ENCODE measurements around the gene LNX2. TPM values are rescaled to one million over a fixed set of nuclear protein-coding genes. Genes with fewer than 3 reads are reported as not detected.
A peak's percentile ranks its signal among the peaks of the same experiment; 100 is the strongest.

The LNX2 gene
- total RNA-seq, 6 experiments from 2014 or later: 9.5 to 28.3 (median 19.6) TPM

DNA sequence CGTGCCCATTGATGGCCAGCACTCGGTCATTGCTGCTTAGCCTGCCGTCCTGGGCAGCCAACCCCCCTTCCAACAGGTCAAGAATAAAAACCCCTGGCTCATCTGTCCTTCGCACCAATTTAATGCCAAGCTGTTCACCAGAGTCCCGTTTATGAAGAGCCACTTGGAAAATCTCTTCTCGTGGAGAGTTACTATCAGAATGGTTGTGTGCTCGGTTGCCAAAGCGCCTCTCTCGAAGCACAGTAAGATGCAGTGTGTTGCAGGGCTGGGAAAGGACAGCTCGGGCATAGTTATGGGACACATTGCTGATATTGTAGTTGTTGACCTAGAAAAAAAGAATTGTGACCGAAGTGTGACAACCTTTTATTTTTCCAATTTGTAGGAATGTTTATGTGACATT lies 57.9 kb downstream of the LNX2 start:
- no peaks in the 10 kb centered on the region for H3K4me1 ChIP-seq
- H3K9me3 ChIP-seq: no peaks in the 10 kb centered on the region
- WGBS (ENCODE audit: insufficient coverage, low coverage, low lambda C conversion rate, missing lambda C conversion rate): 89% methylated on average over 10 of the region's 11 CpGs
- peaks cover 0 to 24% (median 8%) of the 10 kb centered on the region in 4 donors for H3K36me3 ChIP-seq
- ATAC-seq: no peak
- DNase-seq: no peak
- TF ChIP-seq, protein P1, sequence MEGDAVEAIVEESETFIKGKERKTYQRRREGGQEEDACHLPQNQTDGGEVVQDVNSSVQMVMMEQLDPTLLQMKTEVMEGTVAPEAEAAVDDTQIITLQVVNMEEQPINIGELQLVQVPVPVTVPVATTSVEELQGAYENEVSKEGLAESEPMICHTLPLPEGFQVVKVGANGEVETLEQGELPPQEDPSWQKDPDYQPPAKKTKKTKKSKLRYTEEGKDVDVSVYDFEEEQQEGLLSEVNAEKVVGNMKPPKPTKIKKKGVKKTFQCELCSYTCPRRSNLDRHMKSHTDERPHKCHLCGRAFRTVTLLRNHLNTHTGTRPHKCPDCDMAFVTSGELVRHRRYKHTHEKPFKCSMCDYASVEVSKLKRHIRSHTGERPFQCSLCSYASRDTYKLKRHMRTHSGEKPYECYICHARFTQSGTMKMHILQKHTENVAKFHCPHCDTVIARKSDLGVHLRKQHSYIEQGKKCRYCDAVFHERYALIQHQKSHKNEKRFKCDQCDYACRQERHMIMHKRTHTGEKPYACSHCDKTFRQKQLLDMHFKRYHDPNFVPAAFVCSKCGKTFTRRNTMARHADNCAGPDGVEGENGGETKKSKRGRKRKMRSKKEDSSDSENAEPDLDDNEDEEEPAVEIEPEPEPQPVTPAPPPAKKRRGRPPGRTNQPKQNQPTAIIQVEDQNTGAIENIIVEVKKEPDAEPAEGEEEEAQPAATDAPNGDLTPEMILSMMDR (IDR thresholded peaks at IDR 0.05): no peak
- TF ChIP-seq POLR2A (IDR thresholded peaks at IDR 0.05): no peak
- intact Hi-C loops (cut with DNase I): no loop called here
- H3K4me3 ChIP-seq: no peak overlapping the region
- no peaks in the 10 kb centered on the region for H3K27me3 ChIP-seq
- H3K27ac ChIP-seq: no peak overlapping the region

DNA sequence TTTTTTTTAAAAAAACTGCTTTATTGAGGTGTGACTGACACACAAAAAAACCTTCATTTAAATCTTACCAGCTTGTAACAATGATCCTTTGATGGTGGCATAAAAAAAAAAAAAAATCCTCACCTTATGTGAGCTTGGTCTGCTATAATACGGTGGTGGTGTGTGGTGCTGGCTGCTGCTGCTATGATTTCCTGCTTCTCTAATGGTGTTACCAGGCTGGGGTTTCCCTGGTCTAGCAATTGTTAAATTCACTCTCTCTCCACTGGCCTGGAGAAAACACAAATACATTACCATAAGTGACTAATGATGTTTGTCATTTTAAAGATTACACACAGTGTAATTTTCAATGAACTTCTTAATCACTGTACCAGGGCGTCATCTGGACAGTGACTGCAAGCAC lies 60.6 kb downstream of the LNX2 start:
- H3K4me1 ChIP-seq: no peaks in the 10 kb centered on the region
- H3K4me3 ChIP-seq: no peak overlapping the region
- DNase-seq: no peak
- no peaks in the 10 kb centered on the region for H3K27me3 ChIP-seq
- no peak for TF ChIP-seq POLR2A (IDR thresholded peaks at IDR 0.05)
- TF ChIP-seq, protein P1 (IDR thresholded peaks at IDR 0.05): no peak
- H3K9me3 ChIP-seq: no peaks in the 10 kb centered on the region
- intact Hi-C loops (cut with DNase I): no loop called here
- 82% methylated on average over 2 of the region's 2 CpGs for WGBS (ENCODE audit: insufficient coverage, low coverage, low lambda C conversion rate, missing lambda C conversion rate)
- ATAC-seq: no peak
- H3K36me3 ChIP-seq: peaks cover 0 to 14% (median 6%) of the 10 kb centered on the region in 4 donors
- H3K27ac ChIP-seq: no peak overlapping the region

DNA sequence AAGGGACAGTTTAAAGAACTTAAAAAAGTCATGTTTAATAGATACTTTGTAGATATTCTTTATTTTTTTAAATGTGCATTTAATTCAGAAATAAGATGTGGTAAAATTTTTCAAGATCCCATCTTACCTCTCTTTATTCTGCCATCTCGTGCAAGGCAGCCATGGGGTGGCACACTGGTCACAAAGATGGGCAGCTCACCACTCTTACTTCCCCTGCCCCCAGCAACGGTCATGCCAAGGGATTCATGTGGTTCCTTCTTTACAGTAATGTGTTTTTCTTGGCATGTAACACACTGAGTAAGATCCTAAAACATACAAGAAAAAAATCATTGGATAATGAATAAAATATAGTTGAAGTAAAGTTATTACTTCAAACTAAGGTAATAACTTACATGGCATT lies 64.2 kb downstream of the LNX2 start:
- peak in 1 of 4 donors; percentile 37 for ATAC-seq
- no peak for DNase-seq
- intact Hi-C loops (cut with DNase I): no loop called here
- Histone ChIP-seq H3K4me1 (peaks cover 0 to 11% (median 3%) of the 10 kb centered on the region in 4 donors), H3K9me3 (no peaks in the 10 kb centered on the region), H3K36me3 (peaks cover 0 to 22% (median 2%) of the 10 kb centered on the region in 4 donors), H3K27me3 (no peaks in the 10 kb centered on the region), H3K4me3 (no peak overlapping the region), H3K27ac (no peak overlapping the region)
- 72% methylated on average over 2 of the region's 2 CpGs for WGBS (ENCODE audit: insufficient coverage, low coverage, low lambda C conversion rate, missing lambda C conversion rate)
- TF ChIP-seq, protein P1 (IDR thresholded peaks at IDR 0.05): peak in 1 of 4 donors; percentile 6
- TF ChIP-seq POLR2A (IDR thresholded peaks at IDR 0.05): no peak

DNA sequence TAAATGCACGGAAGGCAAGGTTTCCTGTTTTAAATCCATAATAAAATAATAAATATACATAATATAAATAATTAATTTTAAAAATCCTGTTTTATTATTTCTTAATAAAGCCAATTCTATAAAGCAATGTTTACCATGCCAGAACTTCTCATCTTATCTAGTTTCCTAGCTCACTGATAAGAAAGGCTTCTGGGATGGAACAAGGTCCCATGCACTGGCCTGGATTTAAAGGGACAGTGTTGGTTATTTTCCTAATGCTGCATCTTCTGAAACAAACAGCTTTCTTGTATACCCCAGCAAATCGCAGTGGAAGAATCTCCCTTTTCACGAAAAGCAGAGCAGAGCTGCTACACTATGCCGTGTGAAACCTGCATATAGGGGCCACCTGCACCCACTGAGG lies 68.8 kb downstream of the LNX2 start:
- ATAC-seq: peak; percentile 39 to 73 (median 58)
- Histone ChIP-seq H3K4me3 (no peak overlapping the region), H3K4me1 (peaks cover 0 to 31% (median 8%) of the 10 kb centered on the region in 4 donors), H3K27me3 (no peaks in the 10 kb centered on the region), H3K27ac (no peak overlapping the region), H3K36me3 (peaks cover 0 to 31% (median 4%) of the 10 kb centered on the region in 4 donors), H3K9me3 (no peaks in the 10 kb centered on the region)
- 50% methylated on average over 4 of the region's 4 CpGs for WGBS (ENCODE audit: insufficient coverage, low coverage, low lambda C conversion rate, missing lambda C conversion rate)
- no peak for DNase-seq
- TF ChIP-seq POLR2A (IDR thresholded peaks at IDR 0.05): no peak
- TF ChIP-seq, protein P1 (IDR thresholded peaks at IDR 0.05): no peak
- intact Hi-C loops (cut with DNase I): no loop called here
